ENCODE data around the gene IL1A. TPM values are rescaled to one million over a fixed set of nuclear protein-coding genes. Genes with fewer than 3 reads are reported as not detected.

IL1A gene
- total and polyA plus RNA-seq, 9 of the 15 experiments (the other 6 are each of a cell fraction or from before 2014, with no cell fraction given) = 0.03 to 0.27 (median 0.14) TPM; not detected in 2

- TF ChIP-seq ATF7 (IDR thresholded peaks at IDR 0.05) (no peak), ZSCAN32 (CRISPR knock-in tag; IDR thresholded peaks at IDR 0.05) (no peak), TRIM24 (IDR thresholded peaks at IDR 0.05) (0 out of 4 replicates have a peak, but pooled peaks of 1 of the 2 experiments have one; percentile 10), CREM (IDR thresholded peaks at IDR 0.05; ENCODE audit: low read depth) (peak; percentile 46), MEIS2 (IDR thresholded peaks at IDR 0.05; ENCODE audit: partially characterized antibody) (peak; percentile 84), ZNF316 (IDR thresholded peaks at IDR 0.05) (peak; percentile 60), CREB3L1 (IDR thresholded peaks at IDR 0.05; ENCODE audit: borderline replicate concordance, low read depth) (no peak), HCFC1 (IDR thresholded peaks at IDR 0.05; ENCODE audit: low read depth, low read length) (no peak), SMARCE1 (IDR thresholded peaks at IDR 0.05) (0 out of 2 replicates have a peak, but pooled peaks have one; percentile 26), NR2F6 (CRISPR knock-in tag; IDR thresholded peaks at IDR 0.05) (no peak), UBTF (IDR thresholded peaks at IDR 0.05; ENCODE audit: borderline replicate concordance in 1 of 2, low read depth in 2 of 2, low read length in 2 of 2) (no peak), CHCHD3 (CRISPR knock-in tag; IDR thresholded peaks at IDR 0.05) (no peak), ESRRB (CRISPR knock-in tag; IDR thresholded peaks at IDR 0.05; ENCODE audit: borderline replicate concordance) (no peak), BRF1 (IDR thresholded peaks at IDR 0.05; ENCODE audit: borderline replicate concordance, extremely low read depth, insufficient read length) (no peak), CREB1 (IDR thresholded peaks at IDR 0.05) (no peak), CREB1 (CRISPR knock-in tag; IDR thresholded peaks at IDR 0.05) (peak; percentile 35; the same call in 1 of the 2 replicates), ZNF584 (CRISPR knock-in tag; IDR thresholded peaks at IDR 0.05; ENCODE audit: low read depth) (no peak), PREB (CRISPR knock-in tag; IDR thresholded peaks at IDR 0.05) (no peak)
- TF ChIP-seq, protein P1, sequence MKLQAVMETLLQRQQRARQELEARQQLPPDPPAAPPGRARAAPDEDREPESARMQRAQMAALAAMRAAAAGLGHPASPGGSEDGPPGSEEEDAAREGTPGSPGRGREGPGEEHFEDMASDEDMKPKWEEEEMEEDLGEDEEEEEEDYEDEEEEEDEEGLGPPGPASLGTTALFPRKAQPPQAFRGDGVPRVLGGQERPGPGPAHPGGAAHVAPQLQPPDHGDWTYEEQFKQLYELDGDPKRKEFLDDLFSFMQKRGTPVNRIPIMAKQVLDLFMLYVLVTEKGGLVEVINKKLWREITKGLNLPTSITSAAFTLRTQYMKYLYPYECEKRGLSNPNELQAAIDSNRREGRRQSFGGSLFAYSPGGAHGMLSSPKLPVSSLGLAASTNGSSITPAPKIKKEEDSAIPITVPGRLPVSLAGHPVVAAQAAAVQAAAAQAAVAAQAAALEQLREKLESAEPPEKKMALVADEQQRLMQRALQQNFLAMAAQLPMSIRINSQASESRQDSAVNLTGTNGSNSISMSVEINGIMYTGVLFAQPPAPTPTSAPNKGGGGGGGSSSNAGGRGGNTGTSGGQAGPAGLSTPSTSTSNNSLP (IDR thresholded peaks at IDR 0.05; ENCODE audit: borderline replicate concordance, low read depth, low read length) = 0 out of 2 replicates have a peak, but pooled peaks have one; percentile 15
- TF ChIP-seq, protein P2, sequence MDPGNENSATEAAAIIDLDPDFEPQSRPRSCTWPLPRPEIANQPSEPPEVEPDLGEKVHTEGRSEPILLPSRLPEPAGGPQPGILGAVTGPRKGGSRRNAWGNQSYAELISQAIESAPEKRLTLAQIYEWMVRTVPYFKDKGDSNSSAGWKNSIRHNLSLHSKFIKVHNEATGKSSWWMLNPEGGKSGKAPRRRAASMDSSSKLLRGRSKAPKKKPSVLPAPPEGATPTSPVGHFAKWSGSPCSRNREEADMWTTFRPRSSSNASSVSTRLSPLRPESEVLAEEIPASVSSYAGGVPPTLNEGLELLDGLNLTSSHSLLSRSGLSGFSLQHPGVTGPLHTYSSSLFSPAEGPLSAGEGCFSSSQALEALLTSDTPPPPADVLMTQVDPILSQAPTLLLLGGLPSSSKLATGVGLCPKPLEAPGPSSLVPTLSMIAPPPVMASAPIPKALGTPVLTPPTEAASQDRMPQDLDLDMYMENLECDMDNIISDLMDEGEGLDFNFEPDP (CRISPR knock-in tag; IDR thresholded peaks at IDR 0.05) = no peak
These were observed at the start of gene IL1A (continued) for GRCh38 chr2:112784199-112785189.

Measured in K562 (cell line).